ENCODE data around the gene TP53TG5.
"Not testable (repeated sequence)": the region's sequence is repeated elsewhere in the genome, so short reads cannot be mapped to it uniquely, and the experiment has no call there.

The TP53TG5 gene

DNA sequence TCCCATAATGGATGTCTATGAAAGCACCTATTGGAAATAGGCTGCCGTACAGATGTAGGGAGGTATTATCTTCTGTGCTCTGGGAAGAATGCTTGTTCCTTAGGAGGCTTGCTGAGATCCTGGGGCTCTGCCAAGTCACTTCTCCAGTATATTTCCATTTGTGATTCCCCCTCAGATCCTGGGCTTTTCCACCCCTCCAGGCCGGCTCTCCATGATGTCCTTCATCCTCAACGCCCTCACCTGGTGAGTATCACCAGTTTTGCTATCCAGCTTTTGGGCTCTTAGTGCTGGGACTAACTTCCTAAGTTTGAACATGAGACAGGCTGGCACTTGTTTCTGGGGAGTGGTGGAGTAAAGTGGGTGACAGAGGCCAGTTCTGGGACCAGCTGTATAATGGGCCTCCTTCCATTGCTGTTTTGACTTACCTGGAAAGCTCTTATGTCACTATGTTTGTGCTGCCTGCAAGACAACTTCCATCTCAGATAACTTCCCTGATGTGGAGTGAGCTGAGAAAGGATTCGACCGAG is 12.6 kb downstream of the TP53TG5 start:
- Mint-ChIP-seq H3K4me1 (ENCODE audit: low read depth) (peaks cover 46% of the 10 kb centered on the region), H3K27ac (no peak overlapping the region), H3K27me3 (ENCODE audit: low read depth) (peaks cover 3% of the 10 kb centered on the region), H3K4me3 (peak overlapping the region; percentile 4), H3K36me3 (ENCODE audit: low read depth) (peaks cover 41% of the 10 kb centered on the region), H3K9me3 (no peaks in the 10 kb centered on the region)

DNA sequence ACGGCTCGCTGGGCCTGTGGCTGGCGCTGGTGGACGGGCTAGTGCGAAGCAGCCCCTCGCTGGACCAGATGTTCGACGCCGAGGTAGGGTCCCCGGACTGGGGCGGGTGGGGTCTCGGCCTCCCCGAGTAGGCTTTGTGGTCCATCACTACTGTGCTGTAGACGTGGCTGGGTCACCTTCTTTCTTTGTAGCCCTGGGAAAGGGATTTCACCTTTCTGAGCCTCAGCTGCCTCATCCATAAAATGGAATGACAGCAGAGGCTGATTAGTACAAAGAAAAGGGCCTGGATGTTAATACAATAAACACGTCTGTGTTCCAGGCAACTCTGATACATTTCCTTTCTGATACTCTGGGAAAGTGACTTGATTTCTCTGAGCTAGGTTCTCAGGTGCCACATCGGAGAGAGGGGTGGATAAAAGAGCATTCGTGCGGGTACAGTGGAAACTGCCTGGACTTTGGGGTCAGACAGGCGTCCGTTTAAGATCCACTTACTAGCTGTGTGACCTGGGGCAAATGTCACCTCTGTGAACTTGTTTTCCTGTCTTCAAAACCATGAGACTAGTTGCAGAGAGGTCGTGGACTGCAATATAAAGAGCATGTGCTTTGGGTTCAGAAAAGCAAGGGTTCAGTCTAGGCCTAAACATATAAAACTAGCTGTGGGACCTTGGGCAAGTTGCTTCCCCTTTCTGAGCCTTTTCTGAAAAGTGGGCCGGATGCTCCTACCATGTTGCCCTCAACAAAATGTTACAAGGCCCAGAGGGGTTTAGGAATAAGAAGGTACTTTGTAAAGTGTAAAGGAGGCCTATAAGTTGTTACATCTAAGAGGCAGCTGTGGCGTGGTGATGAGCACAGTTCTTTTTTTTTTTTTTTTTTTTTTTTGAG is 14.3 kb downstream of the TP53TG5 start:
- peak overlapping the region; percentile 96 for H3K4me3 Mint-ChIP-seq
- peaks cover 41% of the 10 kb centered on the region for H3K4me1 Mint-ChIP-seq (ENCODE audit: low read depth)
- peaks cover 3% of the 10 kb centered on the region for H3K27me3 Mint-ChIP-seq (ENCODE audit: low read depth)
- peak overlapping the region; percentile 96 for H3K27ac Mint-ChIP-seq
- H3K36me3 Mint-ChIP-seq (ENCODE audit: low read depth) = peaks cover 37% of the 10 kb centered on the region
- H3K9me3 Mint-ChIP-seq = no peaks in the 10 kb centered on the region

DNA sequence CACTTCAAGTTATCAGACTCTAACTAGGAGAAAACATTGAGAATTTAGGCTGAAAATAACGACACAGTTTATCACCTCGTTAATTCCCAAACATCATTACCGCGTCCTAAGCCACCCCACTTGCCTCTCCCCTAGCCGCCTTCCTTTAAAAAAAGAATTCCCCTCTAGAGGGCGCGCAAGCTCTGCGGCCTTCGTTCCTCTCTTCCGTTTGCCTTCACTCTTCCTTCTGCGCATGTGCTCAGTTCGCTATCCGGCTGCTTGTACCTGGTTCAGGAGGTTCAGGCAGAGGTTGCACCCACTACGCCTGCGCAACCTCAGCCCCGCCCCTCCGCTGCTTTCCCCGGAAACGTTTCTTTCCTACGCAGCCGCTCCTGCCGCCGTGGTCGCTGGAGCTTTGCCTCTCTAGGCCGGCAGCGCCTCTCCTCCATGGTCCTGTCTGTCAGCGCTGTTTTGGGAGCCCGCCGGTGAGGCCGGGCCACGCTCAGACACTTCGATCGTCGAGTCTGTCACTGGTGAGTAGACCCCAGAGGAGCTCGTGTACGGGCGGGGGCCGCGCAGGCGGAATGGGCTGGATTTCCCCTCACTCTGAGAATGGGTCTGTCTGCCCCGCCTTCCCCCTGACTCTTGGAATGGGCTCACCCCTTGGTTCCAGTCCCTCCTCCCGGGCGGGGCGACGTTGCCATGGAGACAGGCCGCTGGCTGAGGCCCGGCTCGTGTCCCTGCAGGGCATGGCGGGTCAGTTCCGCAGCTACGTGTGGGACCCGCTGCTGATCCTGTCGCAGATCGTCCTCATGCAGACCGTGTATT is 15.1 kb downstream of the TP53TG5 start, which contains the start of gene SYS1:
TSS of gene SYS1 (plus strand) at position 353 of the 807 bp plus-strand sequence. CDS start at position 729, 376 bp downstream.
- Mint-ChIP-seq H3K9me3 (no peaks in the 10 kb centered on the region), H3K27ac (peak within 1 kb of the TSS; percentile 96), H3K4me1 (ENCODE audit: low read depth) (peaks cover 41% of the 10 kb centered on the region), H3K4me3 (peak within 1 kb of the TSS; percentile 96), H3K36me3 (ENCODE audit: low read depth) (peaks cover 31% of the 10 kb centered on the region), H3K27me3 (ENCODE audit: low read depth) (peaks cover 3% of the 10 kb centered on the region)

DNA sequence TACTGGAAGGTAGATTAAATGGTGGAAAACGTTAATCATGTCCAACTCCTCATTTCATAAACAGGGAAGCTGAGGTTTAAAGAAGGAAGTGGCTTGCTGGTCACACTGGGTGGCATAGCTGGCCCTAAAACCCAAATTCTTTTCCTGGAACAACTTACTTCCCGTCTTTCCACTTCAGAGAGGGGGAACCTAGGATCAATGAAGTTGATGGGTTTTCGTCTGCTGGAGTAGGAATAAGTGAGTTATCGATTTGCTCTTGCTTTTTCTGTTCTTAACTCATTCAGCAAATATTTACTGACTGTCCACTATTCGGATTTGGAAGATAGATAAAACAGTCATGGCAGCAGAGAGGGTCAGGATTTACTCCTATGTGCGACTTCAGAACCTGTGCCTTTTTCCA is 16.3 kb downstream of the TP53TG5 start:
- H3K9me3 Mint-ChIP-seq = no peaks in the 10 kb centered on the region
- H3K4me1 Mint-ChIP-seq (ENCODE audit: low read depth) = peaks cover 40% of the 10 kb centered on the region
- peaks cover 20% of the 10 kb centered on the region for H3K36me3 Mint-ChIP-seq (ENCODE audit: low read depth)
- peaks cover 3% of the 10 kb centered on the region for H3K27me3 Mint-ChIP-seq (ENCODE audit: low read depth)
- no peak overlapping the region for H3K27ac Mint-ChIP-seq
- no peak overlapping the region for H3K4me3 Mint-ChIP-seq

DNA sequence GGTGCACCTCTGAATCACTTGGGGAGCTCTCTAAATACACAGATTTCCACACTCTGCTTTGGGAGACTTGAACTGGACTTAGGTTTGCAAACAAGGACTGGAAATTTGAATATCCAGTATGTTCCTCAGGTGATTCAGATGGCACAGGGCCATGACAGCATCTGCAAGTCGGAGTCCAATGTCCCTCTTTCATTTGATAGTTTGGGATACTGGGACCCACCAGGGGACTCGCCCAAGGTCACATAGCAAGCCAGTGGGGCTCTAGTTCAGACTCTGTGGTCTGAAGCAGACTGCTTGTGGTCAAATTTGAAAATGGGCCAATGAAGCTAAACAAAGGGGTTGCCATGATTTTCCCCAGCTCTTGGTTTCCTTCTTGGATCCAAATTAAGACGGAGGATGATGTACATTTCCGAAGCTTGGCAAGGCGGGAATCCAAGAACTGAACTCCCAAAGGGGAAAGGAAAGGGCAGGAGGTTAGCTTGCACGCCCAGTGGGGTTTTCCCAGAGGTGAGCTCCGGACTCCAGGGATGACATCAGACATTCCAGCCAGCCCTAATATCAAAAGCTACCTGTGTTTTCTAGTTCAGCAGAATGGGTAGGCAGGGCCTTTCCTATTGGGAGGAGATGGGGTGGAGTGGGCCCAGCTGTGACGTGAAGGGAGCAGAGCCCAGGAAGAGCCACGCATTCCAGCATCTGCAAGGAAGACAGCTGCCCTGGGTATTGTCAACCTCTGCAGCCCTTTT is 18.5 kb downstream of the TP53TG5 start:
- Mint-ChIP-seq H3K36me3 (ENCODE audit: low read depth) (peaks cover 9% of the 10 kb centered on the region), H3K9me3 (no peaks in the 10 kb centered on the region), H3K27me3 (ENCODE audit: low read depth) (peaks cover 3% of the 10 kb centered on the region), H3K27ac (no peak overlapping the region), H3K4me1 (ENCODE audit: low read depth) (peaks cover 53% of the 10 kb centered on the region), H3K4me3 (no peak overlapping the region)

DNA sequence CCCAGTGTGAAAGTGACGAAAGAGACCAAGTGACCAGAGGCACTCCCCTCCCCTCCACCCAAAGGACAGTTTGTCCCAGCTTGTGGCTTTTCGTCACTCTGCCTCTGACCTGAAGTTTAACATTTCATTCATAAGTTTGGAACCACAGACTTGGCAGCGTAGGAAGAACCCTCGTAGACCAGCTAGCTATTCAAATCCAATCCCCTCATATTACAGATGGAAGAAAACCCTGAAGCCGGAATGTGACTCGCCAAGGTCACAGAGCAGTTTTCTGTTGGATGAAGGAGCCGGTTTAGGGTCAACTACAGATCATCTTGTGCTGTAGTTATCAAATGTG is 19.1 kb downstream of the TP53TG5 start:
- Mint-ChIP-seq H3K4me1 (ENCODE audit: low read depth) (peaks cover 56% of the 10 kb centered on the region), H3K27me3 (ENCODE audit: low read depth) (peaks cover 3% of the 10 kb centered on the region), H3K9me3 (no peaks in the 10 kb centered on the region), H3K4me3 (no peak overlapping the region), H3K27ac (no peak overlapping the region), H3K36me3 (ENCODE audit: low read depth) (peaks cover 9% of the 10 kb centered on the region)

DNA sequence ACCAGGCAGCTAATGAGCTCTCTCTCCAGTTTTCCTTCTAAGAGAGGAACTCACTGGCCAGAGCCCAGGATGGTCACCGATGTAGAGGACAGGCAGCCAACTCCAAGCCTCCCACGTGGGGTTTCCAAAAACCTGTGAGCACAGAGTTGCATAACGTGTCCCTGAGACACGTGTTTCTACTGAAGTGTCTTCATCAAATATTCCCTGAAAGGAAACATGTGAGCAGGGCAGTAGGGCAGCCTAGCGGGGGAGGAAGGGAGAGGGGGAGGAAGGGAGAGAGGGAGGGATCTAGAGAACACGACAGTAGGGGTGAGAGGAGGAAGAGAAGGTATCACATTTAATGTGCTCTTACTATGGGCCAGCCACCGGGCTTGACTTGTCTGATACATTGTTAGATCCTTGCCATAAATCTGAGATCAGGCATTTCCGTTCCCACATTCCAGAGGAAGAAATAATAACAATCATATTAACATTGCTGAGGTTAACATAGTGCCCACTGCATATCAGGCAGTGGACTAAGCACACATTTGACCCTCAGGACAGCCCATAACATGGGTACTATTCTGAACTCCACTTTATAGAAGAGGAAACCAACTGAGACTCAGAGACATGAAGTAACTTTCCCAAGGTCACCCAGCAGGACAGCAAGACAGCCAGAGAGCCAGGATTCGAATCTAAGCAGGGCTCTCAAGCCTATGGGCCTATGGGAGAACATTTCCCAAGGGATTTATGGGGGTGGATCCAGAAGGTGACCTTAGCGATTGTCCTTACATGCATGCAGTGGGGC is 19.6 kb downstream of the TP53TG5 start:
- peak overlapping the region; percentile 49 for H3K27ac Mint-ChIP-seq
- peaks cover 7% of the 10 kb centered on the region for H3K36me3 Mint-ChIP-seq (ENCODE audit: low read depth)
- peaks cover 56% of the 10 kb centered on the region for H3K4me1 Mint-ChIP-seq (ENCODE audit: low read depth)
- no peaks in the 10 kb centered on the region for H3K9me3 Mint-ChIP-seq
- no peak overlapping the region for H3K4me3 Mint-ChIP-seq
- H3K27me3 Mint-ChIP-seq (ENCODE audit: low read depth) = peaks cover 3% of the 10 kb centered on the region

DNA sequence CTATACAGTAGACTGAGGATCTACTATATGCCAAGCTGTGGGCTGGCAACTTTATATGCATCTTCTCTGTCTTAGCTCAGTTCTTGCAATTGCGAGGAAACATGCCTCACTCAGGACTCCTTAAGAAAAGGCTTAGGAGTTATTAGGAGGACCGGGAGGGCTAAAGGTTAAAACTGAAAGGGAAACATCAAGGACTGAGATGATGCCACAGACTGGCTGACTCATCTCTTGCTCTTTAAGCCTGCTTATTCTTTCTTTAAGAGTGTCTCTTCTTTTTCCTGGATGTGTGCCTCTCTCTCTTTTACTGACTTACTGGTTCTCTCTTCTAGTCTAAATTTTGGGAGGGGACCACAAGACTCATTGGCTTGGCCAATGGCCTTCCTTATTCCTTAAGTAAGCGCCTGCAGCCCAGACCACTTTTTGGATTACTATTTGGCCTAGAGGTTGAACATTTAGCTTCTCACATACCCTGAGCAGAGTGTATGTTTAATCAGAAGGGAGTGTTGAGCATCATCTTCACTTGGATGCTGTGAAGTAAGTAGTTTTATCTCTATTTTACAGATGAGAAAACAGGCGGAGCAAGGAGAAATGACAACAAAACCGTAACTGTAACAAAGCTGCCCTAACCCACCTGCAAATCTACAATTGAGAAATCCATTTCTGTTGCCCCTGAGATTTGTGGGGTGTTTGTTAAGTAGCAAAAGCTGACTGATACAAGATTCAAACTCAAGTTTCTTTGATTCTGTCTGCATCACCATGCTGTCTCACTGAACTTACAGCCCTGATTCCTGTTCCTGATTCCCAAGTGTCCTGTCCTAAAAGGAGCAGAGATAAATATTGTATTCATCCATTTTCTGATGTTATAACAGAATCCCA is 22.7 kb downstream of the TP53TG5 start:
- H3K4me3 Mint-ChIP-seq = peak overlapping the region; percentile 72

DNA sequence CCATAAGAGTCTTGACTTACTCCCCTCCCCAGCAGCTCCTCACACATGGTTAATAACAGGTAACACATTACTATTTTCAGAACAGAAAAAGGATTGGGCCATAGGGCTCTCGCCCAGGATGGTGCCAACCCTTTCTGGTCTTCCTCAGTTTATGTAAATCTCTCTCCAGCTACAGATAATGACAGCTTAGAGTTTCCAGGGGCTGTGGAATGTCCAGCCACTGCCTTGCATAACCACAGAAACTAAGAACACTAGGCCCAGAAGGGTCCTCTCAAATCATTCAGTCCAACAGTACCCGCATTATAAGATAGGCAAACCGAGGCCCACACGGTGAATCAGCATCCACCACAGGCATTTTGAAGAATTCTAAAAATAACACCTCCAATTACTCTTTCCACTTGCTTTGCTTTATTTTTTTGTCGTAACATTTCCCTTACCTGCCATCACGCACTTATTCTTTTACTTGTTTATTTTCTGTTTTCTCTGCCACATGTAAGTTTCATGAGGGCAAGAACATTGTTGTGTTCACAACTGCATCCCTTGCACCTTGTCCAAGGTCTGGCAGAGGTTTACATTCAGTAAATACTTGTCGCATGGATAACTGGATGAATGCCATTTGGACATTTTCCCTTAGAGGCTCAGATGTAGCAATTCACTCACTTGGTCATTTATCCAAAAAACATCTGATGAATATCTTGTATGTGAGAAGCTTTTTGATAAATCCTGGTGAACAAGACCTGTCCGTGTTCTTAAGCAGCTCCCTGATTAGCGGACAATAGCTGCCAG is 23.5 kb downstream of the TP53TG5 start:
- Mint-ChIP-seq H3K4me1 (ENCODE audit: low read depth) (peaks cover 59% of the 10 kb centered on the region), H3K4me3 (peak overlapping the region; percentile 72), H3K9me3 (no peaks in the 10 kb centered on the region), H3K36me3 (ENCODE audit: low read depth) (peaks cover 3% of the 10 kb centered on the region), H3K27me3 (ENCODE audit: low read depth) (no peaks in the 10 kb centered on the region), H3K27ac (peak overlapping the region; percentile 94)

More for the DNA sequence above, 22.7 kb downstream of the TP53TG5 start:
- Mint-ChIP-seq H3K27ac (peak overlapping the region; percentile 94), H3K4me1 (ENCODE audit: low read depth) (peaks cover 52% of the 10 kb centered on the region), H3K36me3 (ENCODE audit: low read depth) (peaks cover 3% of the 10 kb centered on the region), H3K9me3 (no peaks in the 10 kb centered on the region), H3K27me3 (ENCODE audit: low read depth) (no peaks in the 10 kb centered on the region)

DNA sequence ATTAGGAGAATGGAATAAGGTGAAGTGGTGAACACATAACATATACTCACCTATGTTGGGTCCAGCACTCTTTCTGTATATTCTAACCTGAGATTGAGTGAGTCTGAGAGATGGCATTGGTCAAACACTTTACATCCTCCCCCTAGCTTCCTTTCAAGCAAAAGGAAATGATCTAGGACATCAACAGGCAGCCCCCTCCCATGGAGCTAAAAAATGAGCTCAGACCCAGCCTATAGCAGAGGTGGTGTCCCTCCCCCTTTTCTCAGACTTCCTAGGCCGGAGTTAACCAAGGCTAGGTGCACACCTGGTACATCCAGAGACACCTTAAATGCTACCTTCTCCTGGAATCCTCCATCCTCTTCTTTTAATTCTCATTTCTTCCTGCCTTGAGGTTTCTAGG is 24.4 kb downstream of the TP53TG5 start:
- Mint-ChIP-seq H3K9me3 (no peaks in the 10 kb centered on the region), H3K4me3 (no peak overlapping the region), H3K27ac (peak overlapping the region; percentile 94), H3K36me3 (ENCODE audit: low read depth) (peaks cover 3% of the 10 kb centered on the region), H3K4me1 (ENCODE audit: low read depth) (peaks cover 58% of the 10 kb centered on the region), H3K27me3 (ENCODE audit: low read depth) (no peaks in the 10 kb centered on the region)

DNA sequence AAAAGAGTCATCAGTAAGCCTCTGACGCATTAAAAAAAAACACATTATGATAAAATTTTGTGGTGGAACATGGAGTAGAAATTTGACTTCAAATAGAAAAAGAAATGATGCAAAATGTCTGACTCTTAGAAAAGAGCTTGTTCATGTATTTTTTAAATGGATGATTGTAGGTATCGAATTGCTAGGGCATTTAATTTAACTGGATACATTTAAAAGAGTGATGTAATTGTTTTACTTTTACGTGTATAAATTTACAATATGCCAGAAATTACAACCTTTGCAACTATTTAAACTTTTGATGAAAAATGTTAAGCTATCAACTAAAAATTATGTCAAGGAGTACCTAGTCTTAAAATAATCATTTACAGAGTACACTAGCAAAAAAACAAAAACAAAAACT is 25.4 kb downstream of the TP53TG5 start:
- H3K27ac Mint-ChIP-seq = no peak overlapping the region
- peaks cover 3% of the 10 kb centered on the region for H3K36me3 Mint-ChIP-seq (ENCODE audit: low read depth)
- H3K4me1 Mint-ChIP-seq (ENCODE audit: low read depth) = peaks cover 52% of the 10 kb centered on the region
- H3K27me3 Mint-ChIP-seq (ENCODE audit: low read depth) = no peaks in the 10 kb centered on the region
- H3K9me3 Mint-ChIP-seq = no peaks in the 10 kb centered on the region
- no peak overlapping the region for H3K4me3 Mint-ChIP-seq

DNA sequence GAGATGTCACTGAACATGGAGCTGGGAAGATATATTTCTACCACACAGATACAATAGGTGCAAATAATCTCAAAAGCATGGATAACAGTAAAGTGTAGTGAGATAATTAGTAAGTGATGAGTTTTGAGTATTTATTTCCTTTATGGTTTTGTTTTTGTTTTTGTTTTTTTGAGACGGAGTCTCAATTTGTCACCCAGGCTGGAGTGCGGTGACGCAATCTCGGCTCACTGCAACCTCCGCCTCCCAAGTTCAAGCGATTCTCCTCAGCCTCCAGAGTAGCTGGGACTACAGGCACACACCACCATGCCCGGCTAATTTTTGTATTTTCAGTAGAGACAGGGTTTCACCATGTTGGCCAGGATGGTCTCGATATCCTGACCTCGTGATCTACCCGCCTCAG is 27.3 kb downstream of the TP53TG5 start:
- H3K9me3 Mint-ChIP-seq; H3K4me3 Mint-ChIP-seq; H3K27me3 Mint-ChIP-seq (ENCODE audit: low read depth); H3K36me3 Mint-ChIP-seq (ENCODE audit: low read depth); H3K27ac Mint-ChIP-seq: not testable (repeated sequence)
- H3K4me1 Mint-ChIP-seq (ENCODE audit: low read depth) = peaks cover 56% of the 10 kb centered on the region
